Raji (cell line): ENCODE results near the gene TFRC.

Source experiments
- POLR2A ChIP-seq: IDR thresholded peaks from 2 replicates; pipeline ENCODE4 v1.6.1; 2011; ENCODE audit warnings: low read depth, low read length, control low read depth; ENCODE audit not compliant: insufficient read depth

TFRC gene

GRCh38 chr3:196081834-196082618, at the start of gene TFRC:
TSS of gene TFRC (minus strand) at chr3:196082090. CDS start at chr3:196077099, 4,991 bp downstream.
- peak; percentile 99 for TF ChIP-seq POLR2A

DNA sequence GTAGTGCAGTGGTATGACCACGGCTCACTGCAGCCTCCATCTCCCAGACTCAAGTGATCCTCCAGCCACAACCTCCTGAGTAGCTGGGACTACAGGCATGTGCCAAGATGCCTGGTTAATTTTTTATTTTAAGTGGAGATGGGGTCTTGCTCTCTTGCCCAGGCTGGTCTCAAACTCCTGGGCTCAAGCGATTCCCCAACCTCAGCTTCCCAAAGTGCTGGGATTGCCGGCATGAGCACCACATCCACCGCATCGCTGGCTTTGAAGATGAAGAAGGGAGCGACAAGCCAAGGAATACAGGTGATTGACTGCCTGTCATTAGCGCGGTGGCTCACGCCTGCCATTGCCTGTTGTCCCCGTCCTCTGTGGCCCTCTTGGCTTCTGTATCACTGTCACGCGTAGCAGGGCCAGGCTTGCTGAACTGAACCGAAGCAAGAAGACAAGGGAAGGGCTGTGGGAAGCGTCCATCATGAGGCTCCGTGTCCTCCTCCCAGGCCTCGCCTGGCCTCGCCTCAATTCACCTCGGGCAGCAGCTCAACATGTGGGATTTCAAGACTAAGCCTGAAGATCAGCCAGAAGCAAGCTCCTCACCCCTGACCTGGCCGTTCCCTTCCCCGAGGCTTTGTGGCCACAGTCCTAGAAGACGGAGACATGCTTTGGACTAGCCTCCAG, 46.4 kb upstream of the TFRC start:
- no peak for TF ChIP-seq POLR2A

GRCh38 chr3:196127308-196128040, 45.6 kb upstream of the TFRC start:
- TF ChIP-seq POLR2A = no peak

GRCh38 chr3:196124608-196125007, 42.7 kb upstream of the TFRC start:
- TF ChIP-seq POLR2A = no peak

DNA sequence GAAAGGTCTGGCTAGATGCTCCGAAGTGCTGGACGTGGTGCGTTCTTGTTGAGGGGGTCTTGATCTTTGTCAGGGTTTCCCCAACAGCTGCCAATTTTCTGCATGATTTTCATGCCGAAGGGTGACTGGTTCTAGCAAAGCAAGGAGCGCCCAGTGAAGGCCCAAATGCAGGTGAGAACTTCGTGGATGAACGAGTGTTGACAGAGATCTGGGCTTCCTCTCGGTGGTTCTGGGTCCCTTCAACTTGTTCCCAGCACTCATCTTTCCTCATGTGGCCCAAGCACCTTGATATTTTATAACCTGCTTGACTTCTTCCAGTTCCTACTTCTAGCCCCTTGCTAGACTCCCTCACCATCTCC, 40.8 kb upstream of the TFRC start:
- no peak for TF ChIP-seq POLR2A

GRCh38 chr3:196122021-196122687, 40.3 kb upstream of the TFRC start:
- TF ChIP-seq POLR2A = no peak

DNA sequence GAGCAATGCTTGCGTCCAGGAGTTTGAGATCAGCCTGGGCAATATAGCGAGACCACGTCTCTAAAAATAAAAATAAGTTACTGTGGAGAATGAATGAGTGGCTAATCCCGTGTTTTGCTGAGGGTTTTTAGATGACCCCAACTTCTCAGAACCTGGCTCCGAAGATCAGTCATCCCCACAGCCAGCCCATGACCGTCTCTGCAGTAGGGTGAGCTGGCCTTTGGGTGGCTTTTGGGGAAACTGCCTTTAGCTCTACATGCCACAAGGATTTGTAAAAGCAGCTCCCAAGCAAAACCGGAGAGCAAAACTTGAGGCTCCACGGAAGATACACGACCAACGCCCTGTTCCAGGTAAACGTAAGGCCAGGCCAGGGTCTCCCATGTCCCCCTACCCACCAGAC, 39.2 kb upstream of the TFRC start:
- TF ChIP-seq POLR2A = no peak

DNA sequence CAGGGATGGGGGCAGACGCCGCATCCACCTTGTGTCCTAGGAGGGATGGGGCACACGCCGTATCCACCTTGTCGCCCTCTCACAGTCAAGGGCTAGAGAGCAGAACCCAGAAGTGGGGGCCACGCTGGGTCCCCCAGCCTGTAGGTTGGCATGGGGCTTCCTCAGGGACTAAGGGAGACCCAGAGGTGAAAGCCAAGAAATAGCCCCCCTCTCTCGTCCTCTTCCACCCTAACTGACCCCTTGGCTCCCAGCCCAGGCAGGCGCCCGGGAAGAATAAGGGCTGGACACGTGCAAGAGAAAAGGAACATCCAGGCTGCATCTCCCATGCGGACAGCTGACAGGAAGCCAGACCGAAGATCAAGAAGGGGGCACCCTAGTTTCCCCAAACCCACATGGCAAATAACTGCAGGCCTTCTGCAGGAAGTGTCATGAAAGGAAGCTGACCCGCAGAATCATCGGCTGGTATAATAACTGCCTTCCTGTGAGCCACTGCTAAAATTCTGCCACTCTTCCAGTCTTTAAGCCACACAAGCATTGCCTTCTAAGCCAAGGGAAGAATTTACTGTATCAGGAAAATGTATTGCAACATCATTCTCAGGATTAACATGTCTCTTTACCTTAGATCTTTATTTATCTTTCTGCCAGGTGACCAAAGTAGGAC, 38.5 kb upstream of the TFRC start:
- TF ChIP-seq POLR2A = no peak

- no peak for TF ChIP-seq POLR2A
Measured at GRCh38 chr3:196117809-196118208, 35.9 kb upstream of the TFRC start.

GRCh38 chr3:196115678-196116083, 33.8 kb upstream of the TFRC start:
- TF ChIP-seq POLR2A = no peak

- TF ChIP-seq POLR2A = no peak
Measured at GRCh38 chr3:196111939-196112386, 30.1 kb upstream of the TFRC start.

GRCh38 chr3:196108075-196108743, 26.3 kb upstream of the TFRC start:
- TF ChIP-seq POLR2A = no peak

- no peak for TF ChIP-seq POLR2A
Measured at GRCh38 chr3:196097373-196098154, 15.7 kb upstream of the TFRC start.
